Amygdala (tissue), 56 donors: ENCODE results near the gene SLU7.

Experiments
- DNase-seq, 56 donors: peaks; one replicate each; lab custom pipeline; 2025; lab: John Stamatoyannopoulos, UW

SLU7 gene

DNA sequence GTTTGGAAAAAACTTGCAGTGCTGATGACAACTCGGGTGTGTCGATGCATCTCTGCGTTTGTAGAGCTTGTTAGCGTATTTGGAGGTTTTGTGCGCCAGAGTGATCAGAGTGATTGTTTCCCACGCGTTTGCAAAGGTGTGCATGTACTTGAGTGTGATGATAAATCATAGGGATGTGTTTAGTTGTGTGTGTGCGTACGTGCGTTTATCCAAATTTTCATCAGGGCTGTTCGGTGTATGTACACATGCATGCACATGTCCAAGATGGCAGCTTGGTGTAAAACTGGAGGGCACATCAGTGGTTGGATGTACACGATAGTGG, 48.2 kb downstream of the SLU7 start:
- DNase-seq = no peak

DNA sequence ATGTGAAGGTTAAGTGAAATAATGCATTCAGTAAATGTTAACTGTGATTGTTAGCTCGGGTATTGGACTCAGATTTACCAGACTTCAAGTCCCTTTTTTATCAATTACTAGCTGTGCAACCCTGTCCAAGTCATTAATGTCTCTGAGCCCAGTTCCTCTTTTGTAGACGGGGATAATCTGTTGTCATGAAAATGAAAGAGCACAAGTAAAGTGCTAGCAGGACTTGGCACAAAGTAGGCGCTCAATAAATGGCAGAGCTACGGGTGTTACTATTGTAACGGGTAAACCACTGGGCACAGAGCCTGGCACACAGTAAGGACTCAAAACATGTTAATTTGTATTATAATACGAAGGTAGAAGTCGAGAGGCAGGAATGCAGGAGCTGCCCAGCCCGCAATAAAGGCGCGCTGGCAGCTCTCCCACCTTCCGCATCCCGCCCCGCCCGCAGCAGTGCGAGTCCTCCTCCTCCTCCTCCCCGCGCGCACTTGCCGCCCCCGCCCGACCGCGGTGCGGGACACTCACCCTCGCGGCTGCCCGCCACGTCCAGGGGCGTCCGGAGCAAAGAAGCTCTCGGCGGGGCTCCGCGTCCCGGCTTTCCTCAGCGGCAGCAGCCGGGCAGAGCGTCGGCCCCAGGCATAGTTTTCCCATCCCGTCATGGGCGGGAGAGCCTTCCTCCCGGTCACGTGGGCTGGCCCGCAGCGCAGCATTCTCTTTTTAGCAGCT, 48.7 kb downstream of the SLU7 start, which contains the start of gene C1QTNF2:
C1QTNF2 (minus strand) TSS at position 637 of the 723 bp plus-strand sequence. CDS start 15,615 bp downstream, outside the sequence.
- DNase-seq = peak in 30 of 56 donors; percentile 7 to 88 (median 34)

GRCh38 chr5:160367885-160368284, 51.0 kb downstream of the SLU7 start:
- no peak for DNase-seq

DNA sequence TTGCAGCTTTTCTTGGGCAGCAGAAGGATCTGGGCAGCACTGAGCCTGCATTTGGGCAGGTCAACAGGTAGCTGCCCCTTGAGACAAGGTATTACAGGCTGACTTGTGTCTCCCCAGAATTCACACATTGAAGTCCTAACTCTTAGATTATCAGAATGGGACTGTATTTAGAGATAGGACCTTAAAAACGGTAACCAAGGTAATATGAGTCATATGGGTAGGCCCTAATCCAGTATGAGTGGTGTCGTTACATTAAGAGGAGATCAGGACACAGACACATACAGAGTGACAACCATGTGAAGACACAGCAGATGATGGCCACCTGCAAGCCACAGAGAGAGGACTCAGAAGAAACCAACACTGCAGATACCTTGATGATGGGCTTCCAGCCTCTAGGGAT, 51.6 kb downstream of the SLU7 start:
- DNase-seq = no peak

- no peak for DNase-seq
Measured at GRCh38 chr5:160366230-160366629, 52.7 kb downstream of the SLU7 start.

DNA sequence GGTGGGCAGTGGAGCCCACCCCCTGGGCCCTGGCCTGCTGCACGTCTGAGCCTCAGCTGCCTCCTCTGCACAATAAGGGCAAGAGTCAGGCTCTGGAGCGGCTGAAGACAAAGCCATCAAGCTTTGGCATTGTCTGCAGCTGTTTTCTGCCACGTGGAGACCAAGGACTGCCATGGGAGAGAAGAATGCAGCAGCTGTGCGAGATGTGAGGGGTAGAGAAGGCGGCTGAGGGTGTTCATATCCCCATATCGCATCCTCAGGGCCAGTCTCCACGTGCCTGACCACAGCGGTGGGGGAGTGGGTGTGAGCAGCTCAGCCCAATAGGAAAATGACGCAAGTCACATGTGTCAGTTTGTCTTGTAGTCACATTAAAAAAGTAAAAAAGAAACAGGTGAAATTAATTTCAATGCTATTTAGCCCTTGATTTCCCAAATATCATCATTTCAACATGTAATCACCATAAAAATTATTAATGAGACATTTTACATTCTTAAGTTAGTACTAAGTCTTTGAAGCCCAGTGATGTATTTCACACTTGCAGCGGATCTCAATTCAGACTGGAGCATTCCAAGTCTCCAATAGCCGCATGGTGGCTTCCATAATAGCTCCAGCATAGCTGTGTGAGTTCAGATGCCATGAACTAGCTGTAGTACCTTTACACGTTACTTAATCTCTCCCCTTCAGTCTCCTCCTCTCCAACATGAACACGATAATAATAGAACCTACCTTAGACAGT, 55.1 kb downstream of the SLU7 start:
- no peak for DNase-seq

DNA sequence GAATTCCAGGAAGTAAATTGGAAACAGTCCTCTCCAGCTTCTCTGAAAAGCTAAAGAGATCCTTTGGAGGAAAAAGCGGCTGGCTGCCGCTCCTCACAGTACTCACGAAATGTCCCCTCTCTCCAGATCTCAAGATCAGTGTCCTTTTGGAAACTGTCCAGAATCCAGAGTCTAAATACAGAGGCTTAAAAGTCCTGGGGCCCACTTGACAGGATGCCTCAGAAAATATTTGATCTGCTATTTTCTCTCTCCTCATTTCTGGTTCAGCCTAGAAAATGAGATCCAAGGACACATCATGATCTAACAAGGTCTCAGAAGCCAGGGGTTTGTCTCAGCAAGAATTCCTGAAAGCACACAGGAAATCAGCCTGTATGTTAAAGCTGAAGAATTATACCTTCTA, 55.7 kb downstream of the SLU7 start:
- DNase-seq = no peak

- DNase-seq = no peak
Measured at GRCh38 chr5:160361624-160362228, 57.2 kb downstream of the SLU7 start.

GRCh38 chr5:160360310-160360709, 58.6 kb downstream of the SLU7 start:
- no peak for DNase-seq

GRCh38 chr5:160359816-160360215, 59.1 kb downstream of the SLU7 start:
- no peak for DNase-seq

DNA sequence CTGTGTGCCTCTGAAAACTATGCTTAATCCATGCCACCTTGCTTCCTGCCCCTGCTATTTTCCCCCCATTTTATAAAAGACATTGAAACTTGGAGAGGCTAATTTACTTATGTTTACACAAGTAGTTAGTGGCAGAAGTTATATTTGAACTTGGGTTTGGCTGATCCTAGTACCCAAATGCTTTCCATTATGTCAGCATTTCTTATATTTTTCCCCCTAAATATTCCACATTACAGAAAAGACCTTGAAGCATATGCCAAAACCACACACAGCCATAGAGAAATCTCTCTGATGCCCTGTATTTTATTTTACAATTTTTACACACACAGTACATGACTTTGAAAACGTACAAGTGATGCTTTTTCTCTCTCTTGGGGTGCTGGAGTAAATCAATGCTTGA, 59.6 kb downstream of the SLU7 start:
- DNase-seq = no peak

DNA sequence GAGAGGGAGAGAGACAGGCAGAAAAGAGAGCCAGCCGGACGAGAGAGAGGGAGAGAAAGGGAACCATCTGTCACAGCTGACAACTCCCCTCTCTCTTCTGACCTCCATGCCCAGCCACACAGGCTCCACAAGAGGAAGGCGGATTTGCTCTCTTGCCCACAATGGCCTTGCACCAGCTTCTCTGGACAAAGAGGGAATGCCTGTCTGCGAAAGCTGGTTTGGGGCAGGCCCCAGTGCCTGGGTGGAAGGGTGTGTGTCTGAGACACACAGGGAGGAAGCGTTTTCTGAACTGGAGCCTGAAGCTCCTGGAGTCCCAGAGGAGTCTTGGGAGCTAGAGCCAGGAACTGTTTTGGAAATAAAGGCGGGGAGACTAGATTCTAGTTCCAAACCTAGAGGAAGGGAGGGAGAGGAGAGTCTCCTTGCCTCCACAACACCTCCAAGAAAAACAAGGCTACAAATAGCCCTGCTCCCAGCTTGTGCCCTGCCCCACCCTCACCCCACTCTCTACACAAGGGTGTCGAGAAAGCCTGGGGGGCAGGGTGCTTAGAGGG, 60.9 kb downstream of the SLU7 start:
- peak in 10 of 56 donors; percentile 3 to 22 (median 11) for DNase-seq

DNA sequence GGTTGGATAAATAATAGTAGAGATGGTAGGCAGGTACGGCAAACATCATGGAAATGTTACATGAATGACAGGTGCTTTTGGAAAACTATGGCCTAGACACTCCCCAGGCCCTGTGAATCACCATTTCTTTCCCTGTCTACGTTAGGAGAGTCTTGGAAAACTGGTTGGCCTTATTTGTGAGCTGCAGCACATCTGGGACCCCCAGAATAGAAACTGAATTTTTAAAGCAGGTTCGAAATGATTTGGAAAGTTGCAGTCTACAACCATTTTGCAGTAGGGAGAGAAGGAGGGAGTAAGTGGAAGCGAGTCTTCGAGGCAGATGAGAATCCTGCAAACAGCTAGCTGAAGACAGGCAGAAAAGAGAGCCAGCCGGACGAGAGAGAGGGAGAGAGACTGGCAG, 61.5 kb downstream of the SLU7 start:
- no peak for DNase-seq

- DNase-seq = no peak
Measured at GRCh38 chr5:160356550-160357347, 62.1 kb downstream of the SLU7 start.

GRCh38 chr5:160354666-160355065, 64.2 kb downstream of the SLU7 start:
- no peak for DNase-seq

DNA sequence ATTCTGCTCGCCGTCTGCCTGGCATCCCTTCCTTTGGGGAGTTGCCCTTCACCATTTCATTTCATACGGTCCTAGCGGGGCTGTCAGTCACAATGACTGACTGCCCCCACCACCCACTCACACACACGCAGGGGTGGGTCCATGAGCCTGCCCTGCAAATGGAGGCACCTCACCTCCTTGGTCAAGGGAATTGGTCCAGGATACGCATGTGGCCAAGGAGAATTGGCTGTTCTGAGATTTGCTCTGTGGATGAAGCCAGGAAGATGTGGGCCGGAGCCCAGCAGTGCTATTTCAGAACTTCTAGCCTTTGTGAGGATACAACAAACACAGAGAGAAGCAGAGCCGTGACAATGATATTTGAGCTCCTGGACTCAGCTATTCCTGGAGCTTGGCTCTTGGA, 65.5 kb downstream of the SLU7 start:
- DNase-seq = peak in 35 of 56 donors; percentile 4 to 84 (median 32)

DNA sequence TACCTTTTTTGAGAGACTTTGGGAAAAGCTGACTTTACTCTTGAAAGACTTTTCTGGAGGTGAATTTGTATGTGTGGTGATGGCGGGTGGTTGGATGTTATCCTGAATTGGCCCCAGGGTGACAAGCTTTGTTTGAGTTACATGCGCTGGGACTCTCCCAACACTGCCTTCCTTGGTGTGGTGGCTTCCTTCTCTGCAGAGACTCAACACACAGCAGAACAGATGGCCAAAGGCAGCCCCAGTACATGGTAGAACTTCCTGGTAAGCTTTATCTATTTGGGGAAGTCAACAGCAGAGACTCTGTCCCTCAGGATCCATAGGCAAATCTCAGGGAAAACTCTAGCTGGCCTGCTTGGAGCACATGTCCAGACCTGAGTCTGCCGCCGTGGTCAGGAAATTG, 66.6 kb downstream of the SLU7 start:
- no peak for DNase-seq
